Measurements from ENCODE around the gene MND1. TPM values are rescaled to one million over a fixed set of nuclear protein-coding genes. Genes with fewer than 3 reads are reported as not detected.

Gene MND1
- total RNA-seq, 1 donor from 2014 or later = 6.8 TPM

GRCh38 chr4:153393397-153393796, 48.9 kb downstream of the MND1 start:
- Histone ChIP-seq H3K36me3 (ENCODE audit: control insufficient read depth in 3 of 3, insufficient read depth in 3 of 3, low read length in 3 of 3) (no peaks in the 10 kb centered on the region), H3K9ac (ENCODE audit: low read depth in 1 of 3, low read length in 3 of 3) (no peak overlapping the region), H3K4me3 (ENCODE audit: low read length in 3 of 3) (no peak overlapping the region), H3K27ac (ENCODE audit: low read depth, low read length) (no peak overlapping the region), H3K27me3 (ENCODE audit: control insufficient read depth in 3 of 3, insufficient read depth in 3 of 3, low read length in 3 of 3) (no peaks in the 10 kb centered on the region), H3K4me1 (ENCODE audit: control insufficient read depth in 3 of 3, insufficient read depth in 3 of 3, low read length in 3 of 3) (no peaks in the 10 kb centered on the region), H3K9me3 (ENCODE audit: control insufficient read depth in 3 of 3, low read length in 3 of 3) (no peaks in the 10 kb centered on the region)

- no peaks in the 10 kb centered on the region for H3K4me1 ChIP-seq (ENCODE audit: control insufficient read depth in 3 of 3, insufficient read depth in 3 of 3, low read length in 3 of 3)
- H3K9ac ChIP-seq (ENCODE audit: low read depth in 1 of 3, low read length in 3 of 3) = no peak overlapping the region
- H3K27me3 ChIP-seq (ENCODE audit: control insufficient read depth in 3 of 3, insufficient read depth in 3 of 3, low read length in 3 of 3) = no peaks in the 10 kb centered on the region
- no peak overlapping the region for H3K4me3 ChIP-seq (ENCODE audit: low read length in 3 of 3)
- H3K27ac ChIP-seq (ENCODE audit: low read depth, low read length) = no peak overlapping the region
- H3K9me3 ChIP-seq (ENCODE audit: control insufficient read depth in 3 of 3, low read length in 3 of 3) = no peaks in the 10 kb centered on the region
- H3K36me3 ChIP-seq (ENCODE audit: control insufficient read depth in 3 of 3, insufficient read depth in 3 of 3, low read length in 3 of 3) = no peaks in the 10 kb centered on the region
Observed at GRCh38 chr4:153394945-153395344, 50.5 kb downstream of the MND1 start.

- H3K4me1 ChIP-seq (ENCODE audit: control insufficient read depth in 3 of 3, insufficient read depth in 3 of 3, low read length in 3 of 3) = no peaks in the 10 kb centered on the region
- H3K36me3 ChIP-seq (ENCODE audit: control insufficient read depth in 3 of 3, insufficient read depth in 3 of 3, low read length in 3 of 3) = no peaks in the 10 kb centered on the region
- H3K27me3 ChIP-seq (ENCODE audit: control insufficient read depth in 3 of 3, insufficient read depth in 3 of 3, low read length in 3 of 3) = no peaks in the 10 kb centered on the region
- H3K9me3 ChIP-seq (ENCODE audit: control insufficient read depth in 3 of 3, low read length in 3 of 3) = no peaks in the 10 kb centered on the region
- H3K9ac ChIP-seq (ENCODE audit: low read depth in 1 of 3, low read length in 3 of 3) = no peak overlapping the region
- no peak overlapping the region for H3K4me3 ChIP-seq (ENCODE audit: low read length in 3 of 3)
- no peak overlapping the region for H3K27ac ChIP-seq (ENCODE audit: low read depth, low read length)
Observed at GRCh38 chr4:153398713-153399112, 54.2 kb downstream of the MND1 start.

GRCh38 chr4:153399358-153399757, 54.9 kb downstream of the MND1 start:
- H3K9me3 ChIP-seq (ENCODE audit: control insufficient read depth in 3 of 3, low read length in 3 of 3) = no peaks in the 10 kb centered on the region

GRCh38 chr4:153401501-153401900, 57.0 kb downstream of the MND1 start:
- Histone ChIP-seq H3K4me1 (ENCODE audit: control insufficient read depth in 3 of 3, insufficient read depth in 3 of 3, low read length in 3 of 3) (no peaks in the 10 kb centered on the region), H3K9ac (ENCODE audit: low read depth in 1 of 3, low read length in 3 of 3) (no peak overlapping the region), H3K27ac (ENCODE audit: low read depth, low read length) (no peak overlapping the region), H3K9me3 (ENCODE audit: control insufficient read depth in 3 of 3, low read length in 3 of 3) (no peaks in the 10 kb centered on the region), H3K4me3 (ENCODE audit: low read length in 3 of 3) (no peak overlapping the region), H3K27me3 (ENCODE audit: control insufficient read depth in 3 of 3, insufficient read depth in 3 of 3, low read length in 3 of 3) (no peaks in the 10 kb centered on the region), H3K36me3 (ENCODE audit: control insufficient read depth in 3 of 3, insufficient read depth in 3 of 3, low read length in 3 of 3) (no peaks in the 10 kb centered on the region)

More at GRCh38 chr4:153399358-153399757, 54.9 kb downstream of the MND1 start:
- Histone ChIP-seq H3K4me1 (ENCODE audit: control insufficient read depth in 3 of 3, insufficient read depth in 3 of 3, low read length in 3 of 3) (no peaks in the 10 kb centered on the region), H3K4me3 (ENCODE audit: low read length in 3 of 3) (no peak overlapping the region), H3K9ac (ENCODE audit: low read depth in 1 of 3, low read length in 3 of 3) (no peak overlapping the region), H3K27ac (ENCODE audit: low read depth, low read length) (no peak overlapping the region), H3K36me3 (ENCODE audit: control insufficient read depth in 3 of 3, insufficient read depth in 3 of 3, low read length in 3 of 3) (no peaks in the 10 kb centered on the region), H3K27me3 (ENCODE audit: control insufficient read depth in 3 of 3, insufficient read depth in 3 of 3, low read length in 3 of 3) (no peaks in the 10 kb centered on the region)

- Histone ChIP-seq H3K27ac (ENCODE audit: low read depth, low read length) (no peak overlapping the region), H3K9ac (ENCODE audit: low read depth in 1 of 3, low read length in 3 of 3) (no peak overlapping the region), H3K36me3 (ENCODE audit: control insufficient read depth in 3 of 3, insufficient read depth in 3 of 3, low read length in 3 of 3) (no peaks in the 10 kb centered on the region), H3K27me3 (ENCODE audit: control insufficient read depth in 3 of 3, insufficient read depth in 3 of 3, low read length in 3 of 3) (no peaks in the 10 kb centered on the region), H3K4me1 (ENCODE audit: control insufficient read depth in 3 of 3, insufficient read depth in 3 of 3, low read length in 3 of 3) (no peaks in the 10 kb centered on the region), H3K9me3 (ENCODE audit: control insufficient read depth in 3 of 3, low read length in 3 of 3) (no peaks in the 10 kb centered on the region), H3K4me3 (ENCODE audit: low read length in 3 of 3) (no peak overlapping the region)
Observed at GRCh38 chr4:153402366-153402765, 57.9 kb downstream of the MND1 start.

- H3K27me3 ChIP-seq (ENCODE audit: control insufficient read depth in 3 of 3, insufficient read depth in 3 of 3, low read length in 3 of 3) = no peaks in the 10 kb centered on the region
Observed at GRCh38 chr4:153403726-153404125, 59.2 kb downstream of the MND1 start.

GRCh38 chr4:153407906-153408305, 63.4 kb downstream of the MND1 start:
- Histone ChIP-seq H3K4me3 (ENCODE audit: low read length in 3 of 3) (no peak overlapping the region), H3K36me3 (ENCODE audit: control insufficient read depth in 3 of 3, insufficient read depth in 3 of 3, low read length in 3 of 3) (no peaks in the 10 kb centered on the region), H3K27me3 (ENCODE audit: control insufficient read depth in 3 of 3, insufficient read depth in 3 of 3, low read length in 3 of 3) (no peaks in the 10 kb centered on the region), H3K4me1 (ENCODE audit: control insufficient read depth in 3 of 3, insufficient read depth in 3 of 3, low read length in 3 of 3) (peaks cover 3 to 4% (median 3%) of the 10 kb centered on the region in 3 donors), H3K9ac (ENCODE audit: low read depth in 1 of 3, low read length in 3 of 3) (no peak overlapping the region), H3K27ac (ENCODE audit: low read depth, low read length) (no peak overlapping the region), H3K9me3 (ENCODE audit: control insufficient read depth in 3 of 3, low read length in 3 of 3) (no peaks in the 10 kb centered on the region)

More at GRCh38 chr4:153403726-153404125, 59.2 kb downstream of the MND1 start:
- Histone ChIP-seq H3K27ac (ENCODE audit: low read depth, low read length) (no peak overlapping the region), H3K4me3 (ENCODE audit: low read length in 3 of 3) (no peak overlapping the region), H3K36me3 (ENCODE audit: control insufficient read depth in 3 of 3, insufficient read depth in 3 of 3, low read length in 3 of 3) (no peaks in the 10 kb centered on the region), H3K9me3 (ENCODE audit: control insufficient read depth in 3 of 3, low read length in 3 of 3) (no peaks in the 10 kb centered on the region), H3K9ac (ENCODE audit: low read depth in 1 of 3, low read length in 3 of 3) (no peak overlapping the region), H3K4me1 (ENCODE audit: control insufficient read depth in 3 of 3, insufficient read depth in 3 of 3, low read length in 3 of 3) (no peaks in the 10 kb centered on the region)

- Histone ChIP-seq H3K27ac (ENCODE audit: low read depth, low read length) (no peak overlapping the region), H3K9ac (ENCODE audit: low read depth in 1 of 3, low read length in 3 of 3) (no peak overlapping the region), H3K4me1 (ENCODE audit: control insufficient read depth in 3 of 3, insufficient read depth in 3 of 3, low read length in 3 of 3) (peaks cover 3 to 4% (median 3%) of the 10 kb centered on the region in 3 donors), H3K4me3 (ENCODE audit: low read length in 3 of 3) (no peak overlapping the region), H3K36me3 (ENCODE audit: control insufficient read depth in 3 of 3, insufficient read depth in 3 of 3, low read length in 3 of 3) (no peaks in the 10 kb centered on the region), H3K27me3 (ENCODE audit: control insufficient read depth in 3 of 3, insufficient read depth in 3 of 3, low read length in 3 of 3) (no peaks in the 10 kb centered on the region), H3K9me3 (ENCODE audit: control insufficient read depth in 3 of 3, low read length in 3 of 3) (no peaks in the 10 kb centered on the region)
Observed at GRCh38 chr4:153408932-153409331, 64.4 kb downstream of the MND1 start.

- no peak overlapping the region for H3K27ac ChIP-seq (ENCODE audit: low read depth, low read length)
- H3K4me1 ChIP-seq (ENCODE audit: control insufficient read depth in 3 of 3, insufficient read depth in 3 of 3, low read length in 3 of 3) = peaks cover 3 to 4% (median 3%) of the 10 kb centered on the region in 3 donors
- H3K36me3 ChIP-seq (ENCODE audit: control insufficient read depth in 3 of 3, insufficient read depth in 3 of 3, low read length in 3 of 3) = no peaks in the 10 kb centered on the region
- no peak overlapping the region for H3K9ac ChIP-seq (ENCODE audit: low read depth in 1 of 3, low read length in 3 of 3)
- H3K27me3 ChIP-seq (ENCODE audit: control insufficient read depth in 3 of 3, insufficient read depth in 3 of 3, low read length in 3 of 3) = no peaks in the 10 kb centered on the region
- no peaks in the 10 kb centered on the region for H3K9me3 ChIP-seq (ENCODE audit: control insufficient read depth in 3 of 3, low read length in 3 of 3)
- no peak overlapping the region for H3K4me3 ChIP-seq (ENCODE audit: low read length in 3 of 3)
Observed at GRCh38 chr4:153409412-153409811, 64.9 kb downstream of the MND1 start.

Measured in skeletal muscle tissue (tissue), 4 donors.